ENCODE data around the gene ZNF385A.

Gene ZNF385A

DNA sequence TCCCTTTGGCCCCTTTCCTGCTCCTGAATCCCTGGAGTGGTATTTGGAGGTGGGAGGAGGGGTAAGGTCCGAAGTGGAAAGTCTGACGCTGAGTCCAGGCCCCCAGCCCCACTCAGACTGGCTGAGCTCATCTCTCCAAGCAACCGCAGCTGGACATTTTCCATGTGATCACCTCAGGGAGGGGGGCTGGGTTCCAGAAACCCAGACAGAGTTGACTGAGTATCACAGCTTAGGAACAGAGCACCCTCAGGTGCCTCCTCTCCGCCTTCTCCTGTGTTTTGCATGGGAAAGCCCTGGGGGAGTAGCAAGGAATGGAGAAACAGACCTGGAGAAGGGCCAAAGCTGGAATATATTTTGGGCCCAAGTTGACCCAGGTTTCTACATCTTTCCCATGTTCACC, 42.6 kb upstream of the ZNF385A start:
- DNase-seq (ENCODE audit: low read depth): no peak
- TF ChIP-seq, protein P1, sequence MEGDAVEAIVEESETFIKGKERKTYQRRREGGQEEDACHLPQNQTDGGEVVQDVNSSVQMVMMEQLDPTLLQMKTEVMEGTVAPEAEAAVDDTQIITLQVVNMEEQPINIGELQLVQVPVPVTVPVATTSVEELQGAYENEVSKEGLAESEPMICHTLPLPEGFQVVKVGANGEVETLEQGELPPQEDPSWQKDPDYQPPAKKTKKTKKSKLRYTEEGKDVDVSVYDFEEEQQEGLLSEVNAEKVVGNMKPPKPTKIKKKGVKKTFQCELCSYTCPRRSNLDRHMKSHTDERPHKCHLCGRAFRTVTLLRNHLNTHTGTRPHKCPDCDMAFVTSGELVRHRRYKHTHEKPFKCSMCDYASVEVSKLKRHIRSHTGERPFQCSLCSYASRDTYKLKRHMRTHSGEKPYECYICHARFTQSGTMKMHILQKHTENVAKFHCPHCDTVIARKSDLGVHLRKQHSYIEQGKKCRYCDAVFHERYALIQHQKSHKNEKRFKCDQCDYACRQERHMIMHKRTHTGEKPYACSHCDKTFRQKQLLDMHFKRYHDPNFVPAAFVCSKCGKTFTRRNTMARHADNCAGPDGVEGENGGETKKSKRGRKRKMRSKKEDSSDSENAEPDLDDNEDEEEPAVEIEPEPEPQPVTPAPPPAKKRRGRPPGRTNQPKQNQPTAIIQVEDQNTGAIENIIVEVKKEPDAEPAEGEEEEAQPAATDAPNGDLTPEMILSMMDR (conservative IDR thresholded peaks at IDR 0.05; ENCODE audit: control insufficient read depth, insufficient read depth, low read depth, low read length): no peak

DNA sequence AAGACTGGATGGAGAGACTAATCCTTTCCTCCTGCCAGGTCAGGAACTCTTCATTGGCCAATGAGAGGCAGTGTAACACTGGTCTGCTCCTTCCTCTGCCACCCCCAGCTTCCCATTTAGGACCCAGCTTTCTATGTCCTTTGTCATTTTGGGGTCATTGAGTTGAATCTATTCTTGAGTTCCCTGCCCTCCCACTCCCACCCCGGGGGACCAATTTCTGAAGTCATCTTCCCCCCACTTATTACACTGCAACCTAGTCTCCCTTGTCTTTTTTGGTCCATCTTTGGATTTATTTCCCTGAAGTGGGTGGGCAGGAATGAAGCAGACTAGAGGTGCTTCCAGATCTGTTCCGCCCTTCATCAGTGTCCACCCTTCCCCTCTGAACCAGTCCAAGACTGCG, 42.2 kb upstream of the ZNF385A start:
- TF ChIP-seq, protein P1 (conservative IDR thresholded peaks at IDR 0.05; ENCODE audit: control insufficient read depth, insufficient read depth, low read depth, low read length): no peak
- no peak overlapping the region for H3K4me3 ChIP-seq (ENCODE audit: control insufficient read depth, low read depth, low read length)
- DNase-seq (ENCODE audit: low read depth): no peak

More for the DNA sequence above, 42.6 kb upstream of the ZNF385A start:
- no peak overlapping the region for H3K4me3 ChIP-seq (ENCODE audit: control insufficient read depth, low read depth, low read length)

DNA sequence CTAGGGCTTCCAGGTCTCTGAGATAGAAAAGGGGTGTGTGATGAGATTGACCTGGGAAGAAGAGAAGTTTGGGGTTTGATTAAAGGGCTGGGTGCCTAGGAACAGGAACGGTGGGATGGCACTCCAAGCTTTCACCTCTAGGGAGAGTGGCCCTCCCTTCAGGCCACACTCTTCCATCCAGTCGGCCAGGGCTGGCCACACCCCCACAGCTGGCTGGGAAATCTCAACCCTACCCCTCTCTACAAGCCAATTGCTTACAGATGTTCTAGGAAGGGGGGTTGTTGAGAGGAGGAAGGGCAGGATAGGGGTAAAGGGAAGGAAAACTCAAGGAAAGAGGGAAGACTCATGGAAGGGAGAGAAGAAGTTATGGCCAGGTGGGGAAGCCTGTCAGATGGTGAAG, 41.2 kb upstream of the ZNF385A start:
- TF ChIP-seq, protein P1 (conservative IDR thresholded peaks at IDR 0.05; ENCODE audit: control insufficient read depth, insufficient read depth, low read depth, low read length): no peak
- DNase-seq (ENCODE audit: low read depth): peak; percentile 60
- no peak overlapping the region for H3K4me3 ChIP-seq (ENCODE audit: control insufficient read depth, low read depth, low read length)

DNA sequence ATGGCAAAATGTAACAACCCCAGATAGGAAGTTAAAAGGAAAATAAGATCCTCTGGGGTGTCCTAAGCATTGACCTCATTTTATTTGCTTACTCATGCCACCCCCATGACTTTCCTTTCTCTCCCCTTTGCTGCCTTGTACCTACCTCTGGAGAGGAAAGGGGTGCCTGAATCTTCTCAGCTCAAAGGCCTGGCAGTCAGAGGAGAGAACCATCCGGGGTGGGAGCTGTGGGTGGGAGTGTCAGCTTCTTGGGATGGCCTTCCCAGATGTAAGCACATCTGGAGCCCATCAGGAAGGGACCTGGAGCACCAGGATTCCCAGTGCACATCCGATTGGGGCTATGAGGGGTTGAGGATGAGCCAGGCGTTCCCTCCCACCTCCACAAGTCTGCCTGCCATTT, 39.7 kb upstream of the ZNF385A start:
- TF ChIP-seq, protein P1 (conservative IDR thresholded peaks at IDR 0.05; ENCODE audit: control insufficient read depth, insufficient read depth, low read depth, low read length): no peak
- no peak overlapping the region for H3K4me3 ChIP-seq (ENCODE audit: control insufficient read depth, low read depth, low read length)
- peak; percentile 63 for DNase-seq (ENCODE audit: low read depth)

DNA sequence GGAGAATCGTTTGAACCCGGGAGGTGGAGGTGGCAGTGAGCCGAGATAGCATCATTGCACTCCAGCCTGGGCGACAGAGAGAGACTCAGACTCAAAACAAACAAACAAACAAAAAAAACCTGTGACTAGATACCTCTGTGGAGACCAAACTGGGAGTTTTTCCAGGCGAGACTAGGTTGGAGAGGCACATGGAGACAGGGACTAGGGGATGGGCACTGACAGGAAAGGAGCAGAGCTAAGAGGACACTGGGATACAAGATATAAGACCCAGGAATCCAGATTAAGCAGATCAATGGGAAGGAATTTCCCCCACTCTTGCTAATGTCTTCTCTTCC, 39.2 kb upstream of the ZNF385A start:
- TF ChIP-seq, protein P1 (conservative IDR thresholded peaks at IDR 0.05; ENCODE audit: control insufficient read depth, insufficient read depth, low read depth, low read length): no peak

DNA sequence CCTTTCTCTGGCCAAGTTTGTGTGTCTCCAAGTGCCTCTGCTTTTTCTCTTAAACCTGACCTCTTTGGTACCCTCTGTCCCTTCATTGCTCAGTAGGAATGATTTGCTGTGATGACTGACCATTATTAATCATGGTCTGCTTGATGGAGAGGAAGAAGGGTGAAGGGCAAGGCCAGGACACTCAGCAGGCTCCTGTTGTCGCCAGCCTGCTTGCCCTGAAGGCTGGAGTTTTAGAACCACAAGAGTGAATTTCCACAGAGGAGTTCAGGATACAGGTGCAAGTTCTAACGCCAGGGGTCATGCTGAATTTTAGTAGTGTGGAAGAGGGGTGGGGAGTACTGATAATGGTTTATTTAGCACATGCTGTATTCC, 37.3 kb upstream of the ZNF385A start:
- no peak overlapping the region for H3K4me3 ChIP-seq (ENCODE audit: control insufficient read depth, low read depth, low read length)
- TF ChIP-seq, protein P1 (conservative IDR thresholded peaks at IDR 0.05; ENCODE audit: control insufficient read depth, insufficient read depth, low read depth, low read length): no peak
- DNase-seq (ENCODE audit: low read depth): no peak

More for the DNA sequence above, 39.2 kb upstream of the ZNF385A start:
- no peak overlapping the region for H3K4me3 ChIP-seq (ENCODE audit: control insufficient read depth, low read depth, low read length)
- DNase-seq (ENCODE audit: low read depth): no peak

DNA sequence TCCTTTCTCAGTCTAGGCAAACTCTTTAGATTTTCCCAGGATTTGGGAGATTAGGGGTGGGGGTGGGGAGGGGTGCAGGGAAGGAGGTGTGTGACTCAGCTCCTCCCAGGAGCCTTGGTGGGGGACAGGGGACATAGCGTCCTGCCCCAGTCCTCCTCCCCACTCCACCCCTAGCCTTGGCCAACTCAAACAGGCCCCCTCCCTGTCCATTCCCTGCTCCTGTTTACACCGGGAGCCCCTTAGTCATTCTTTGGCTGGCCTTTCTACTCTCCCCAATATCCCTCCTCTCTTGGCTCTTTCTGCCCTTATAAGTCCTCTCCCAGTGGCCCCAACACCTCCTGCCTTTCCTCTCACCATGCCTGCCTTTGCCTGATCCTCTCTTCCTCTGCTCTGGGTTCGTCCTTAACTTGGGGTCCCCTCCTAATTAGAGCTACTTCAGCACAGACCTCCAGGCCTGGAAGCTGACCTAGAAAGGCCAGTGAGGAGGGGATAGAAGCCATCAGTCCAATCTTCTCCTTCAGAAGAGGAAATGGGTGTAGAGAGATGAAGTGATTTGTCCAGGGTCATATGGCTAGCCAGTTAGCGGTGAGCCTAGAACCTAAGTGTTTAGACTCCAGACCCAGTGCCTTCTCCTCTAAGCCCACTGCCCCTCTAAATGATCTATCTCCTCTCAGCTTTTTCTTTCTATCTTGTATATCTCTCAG, 36.8 kb upstream of the ZNF385A start:
- peak; percentile 93 for DNase-seq (ENCODE audit: low read depth)
- H3K4me3 ChIP-seq (ENCODE audit: control insufficient read depth, low read depth, low read length): no peak overlapping the region

More for the DNA sequence above, 36.8 kb upstream of the ZNF385A start:
- TF ChIP-seq, protein P1 (conservative IDR thresholded peaks at IDR 0.05; ENCODE audit: control insufficient read depth, insufficient read depth, low read depth, low read length): no peak

Data from fibroblast of mammary gland (primary cell).